Testis (tissue), 2 donors: ENCODE measurements around the gene ITPRIPL1.

Experiments
- POLR2A ChIP-seq: fragments of 450-650 bp; IDR thresholded peaks from one replicate; pipeline ENCODE4 v1.6.1; 2017; ENCODE audit warnings: antibody characterized with exemption, mild to moderate bottlenecking, moderate library complexity
- TF ChIP-seq, protein P1 (sequence below), 3 experiments: fragments of 450-650 bp in 2 of 3; fragments of 200-600 bp in 1 of 3; sonication (generic) in 1 of 3; IDR thresholded peaks; one replicate each; pipeline ENCODE4 v1.5.1; 2016 to 2019; ENCODE audit warnings: antibody characterized with exemption in 3 of 3, mild to moderate bottlenecking in 2 of 3, moderate library complexity in 1 of 3

DNA sequence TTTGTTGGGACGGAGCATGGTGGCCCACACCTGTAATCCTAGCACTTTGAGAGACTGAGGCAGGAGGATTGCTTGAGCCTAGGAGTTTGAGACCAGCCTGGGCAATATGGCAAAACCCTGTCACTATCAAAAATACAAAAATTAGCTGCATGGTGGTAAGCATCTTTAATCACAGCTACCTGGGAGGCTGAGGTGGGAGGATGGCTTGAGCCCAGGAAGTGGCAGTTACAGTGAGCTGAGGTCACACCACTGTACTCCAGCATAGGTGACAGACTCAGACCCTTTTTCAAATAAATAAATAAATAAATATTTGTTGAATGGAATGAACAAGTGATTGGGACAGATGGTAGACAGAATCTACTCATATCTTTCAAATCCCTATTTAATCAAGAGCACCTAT is 5.7 kb upstream of the ITPRIPL1 start:
- TF ChIP-seq, protein P1, sequence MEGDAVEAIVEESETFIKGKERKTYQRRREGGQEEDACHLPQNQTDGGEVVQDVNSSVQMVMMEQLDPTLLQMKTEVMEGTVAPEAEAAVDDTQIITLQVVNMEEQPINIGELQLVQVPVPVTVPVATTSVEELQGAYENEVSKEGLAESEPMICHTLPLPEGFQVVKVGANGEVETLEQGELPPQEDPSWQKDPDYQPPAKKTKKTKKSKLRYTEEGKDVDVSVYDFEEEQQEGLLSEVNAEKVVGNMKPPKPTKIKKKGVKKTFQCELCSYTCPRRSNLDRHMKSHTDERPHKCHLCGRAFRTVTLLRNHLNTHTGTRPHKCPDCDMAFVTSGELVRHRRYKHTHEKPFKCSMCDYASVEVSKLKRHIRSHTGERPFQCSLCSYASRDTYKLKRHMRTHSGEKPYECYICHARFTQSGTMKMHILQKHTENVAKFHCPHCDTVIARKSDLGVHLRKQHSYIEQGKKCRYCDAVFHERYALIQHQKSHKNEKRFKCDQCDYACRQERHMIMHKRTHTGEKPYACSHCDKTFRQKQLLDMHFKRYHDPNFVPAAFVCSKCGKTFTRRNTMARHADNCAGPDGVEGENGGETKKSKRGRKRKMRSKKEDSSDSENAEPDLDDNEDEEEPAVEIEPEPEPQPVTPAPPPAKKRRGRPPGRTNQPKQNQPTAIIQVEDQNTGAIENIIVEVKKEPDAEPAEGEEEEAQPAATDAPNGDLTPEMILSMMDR (IDR thresholded peaks at IDR 0.05): no peak
- TF ChIP-seq POLR2A: no peak
